Lower leg skin (tissue), 4 donors: ENCODE results near the gene SMAD6. TPM values are rescaled to one million over a fixed set of nuclear protein-coding genes. Genes with fewer than 3 reads are reported as not detected.

ENCODE experiments used
- DNase-seq, 2 donors: peaks; one replicate each; pipeline ENCODE4 v3.0.0-alpha.2; 2019; ENCODE audit warnings: low spot score in 2 of 2
- H3K4me3 ChIP-seq: fragments of 200-600 bp; sonication (generic); 2 replicates; pipeline ENCODE4 v1.5.1; 2017; ENCODE audit warnings: mild to moderate bottlenecking, low read depth; ENCODE audit not compliant: poor library complexity, severe bottlenecking
- CTCF ChIP-seq, 3 donors: fragments of 450-650 bp; IDR thresholded peaks; one replicate each; pipeline ENCODE4 v1.5.1; 2016; ENCODE audit warnings: antibody characterized with exemption in 3 of 3, mild to moderate bottlenecking in 3 of 3, moderate library complexity in 2 of 3
- POLR2A ChIP-seq, 2 donors: fragments of 450-650 bp; IDR thresholded peaks; one replicate each; pipeline ENCODE4 v1.6.1; 2016 to 2017; ENCODE audit warnings: antibody characterized with exemption in 2 of 2, mild to moderate bottlenecking in 1 of 2, moderate library complexity in 1 of 2
- WGBS, 2 donors: methylation state at CpG; one replicate each; pipeline ENCODE4 v1.1.5; 2018; 5-methylcytosine and 5-hydroxymethylcytosine counted together
- intact Hi-C: fragments of 100-400 bp; cut with DNase I; formaldehyde crosslinking; loops from one replicate; pipeline ENCODE4 v1.15.0; 2023; ENCODE audit warnings: low total_unique reads
- total RNA-seq, 4 donors: library from RNA; depleted of rRNA; stranded (reverse); fragments of >200 nt; gene quantifications; one replicate each; pipeline ENCODE4 v1.1.0, GENCODE V29; 2016

Gene SMAD6
- total RNA-seq, 4 donors from 2014 or later, result 2.0 to 9.1 (median 6.7) TPM

- WGBS, 2 donors, result 55% methylated on average over 9 of the region's 9 CpGs
- H3K4me3 ChIP-seq, result no peak overlapping the region
- no peak for DNase-seq
- intact Hi-C loops, result no loop called here
- TF ChIP-seq POLR2A (IDR thresholded peaks at IDR 0.05) (no peak), CTCF (IDR thresholded peaks at IDR 0.05) (no peak)
Observed at GRCh38 chr15:66735909-66736305, 33.9 kb downstream of the SMAD6 start.

GRCh38 chr15:66737243-66738010, 35.4 kb downstream of the SMAD6 start:
- intact Hi-C loops, result no loop called here
- WGBS, 2 donors, result 84 to 92% methylated on average over 11 of the region's 11 CpGs
- no peak overlapping the region for H3K4me3 ChIP-seq
- DNase-seq, result no peak
- no peak for TF ChIP-seq CTCF (IDR thresholded peaks at IDR 0.05)
- TF ChIP-seq POLR2A (IDR thresholded peaks at IDR 0.05), result no peak

GRCh38 chr15:66738116-66738515, 36.1 kb downstream of the SMAD6 start:
- no peak for TF ChIP-seq CTCF (IDR thresholded peaks at IDR 0.05)
- no peak for TF ChIP-seq POLR2A (IDR thresholded peaks at IDR 0.05)
- intact Hi-C loops, result no loop called here
- WGBS, 2 donors, result 88 to 93% methylated on average over 10 of the region's 10 CpGs
- H3K4me3 ChIP-seq, result no peak overlapping the region
- no peak for DNase-seq

- 92 to 93% methylated on average over 10 of the region's 10 CpGs for WGBS, 2 donors
- no peak for TF ChIP-seq POLR2A (IDR thresholded peaks at IDR 0.05)
- no peak for TF ChIP-seq CTCF (IDR thresholded peaks at IDR 0.05)
- no peak for DNase-seq
- H3K4me3 ChIP-seq, result no peak overlapping the region
- intact Hi-C loops, result no loop called here
Observed at GRCh38 chr15:66738595-66738994, 36.6 kb downstream of the SMAD6 start.

- no peak overlapping the region for H3K4me3 ChIP-seq
- 87 to 91% methylated on average over 6 of the region's 6 CpGs for WGBS, 2 donors
- DNase-seq, result no peak
- TF ChIP-seq POLR2A (IDR thresholded peaks at IDR 0.05) (no peak), CTCF (IDR thresholded peaks at IDR 0.05) (no peak)
- intact Hi-C loops, result no loop called here
Observed at GRCh38 chr15:66739287-66739686, 37.3 kb downstream of the SMAD6 start.

- DNase-seq, result no peak
- intact Hi-C loops, result no loop called here
- no peak overlapping the region for H3K4me3 ChIP-seq
- 57 to 61% methylated on average over 8 of the region's 8 CpGs for WGBS, 2 donors
- TF ChIP-seq POLR2A (IDR thresholded peaks at IDR 0.05) (no peak), CTCF (IDR thresholded peaks at IDR 0.05) (no peak)
Observed at GRCh38 chr15:66740802-66741201, 38.8 kb downstream of the SMAD6 start.
